SU-DHL-6 (cell line): ENCODE data around the gene TWNK.

Experiments used
- EZH2phosphoT487 ChIP-seq: fragments of 200-600 bp; sonication (generic), shearing (Covaris generic); conservative IDR thresholded peaks from 2 replicates; pipeline ENCODE4 v1.6.1; 2018; ENCODE audit warnings: mild to moderate bottlenecking, antibody characterized with exemption, low read length, moderate library complexity, mixed read lengths
- TF ChIP-seq, protein P1 (sequence below): fragments of 200-600 bp; sonication (generic); IDR thresholded peaks from one replicate; pipeline ENCODE4 v1.5.1; 2017; ENCODE audit warnings: antibody characterized with exemption, mild to moderate bottlenecking, low read length, moderate library complexity; ENCODE audit not compliant: insufficient read depth, poor library complexity, severe bottlenecking

- TF ChIP-seq, protein P1, sequence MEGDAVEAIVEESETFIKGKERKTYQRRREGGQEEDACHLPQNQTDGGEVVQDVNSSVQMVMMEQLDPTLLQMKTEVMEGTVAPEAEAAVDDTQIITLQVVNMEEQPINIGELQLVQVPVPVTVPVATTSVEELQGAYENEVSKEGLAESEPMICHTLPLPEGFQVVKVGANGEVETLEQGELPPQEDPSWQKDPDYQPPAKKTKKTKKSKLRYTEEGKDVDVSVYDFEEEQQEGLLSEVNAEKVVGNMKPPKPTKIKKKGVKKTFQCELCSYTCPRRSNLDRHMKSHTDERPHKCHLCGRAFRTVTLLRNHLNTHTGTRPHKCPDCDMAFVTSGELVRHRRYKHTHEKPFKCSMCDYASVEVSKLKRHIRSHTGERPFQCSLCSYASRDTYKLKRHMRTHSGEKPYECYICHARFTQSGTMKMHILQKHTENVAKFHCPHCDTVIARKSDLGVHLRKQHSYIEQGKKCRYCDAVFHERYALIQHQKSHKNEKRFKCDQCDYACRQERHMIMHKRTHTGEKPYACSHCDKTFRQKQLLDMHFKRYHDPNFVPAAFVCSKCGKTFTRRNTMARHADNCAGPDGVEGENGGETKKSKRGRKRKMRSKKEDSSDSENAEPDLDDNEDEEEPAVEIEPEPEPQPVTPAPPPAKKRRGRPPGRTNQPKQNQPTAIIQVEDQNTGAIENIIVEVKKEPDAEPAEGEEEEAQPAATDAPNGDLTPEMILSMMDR: no peak
- no peak for TF ChIP-seq EZH2phosphoT487
Measured at GRCh38 chr10:101008823-101009423, 21.6 kb downstream of the TWNK start.
